Measurements from ENCODE around the gene MTCP1. TPM values are rescaled to one million over a fixed set of nuclear protein-coding genes. Genes with fewer than 3 reads are reported as not detected.

The MTCP1 gene
- total RNA-seq, 1 donor from 2014 or later, result 13.0 TPM

DNA sequence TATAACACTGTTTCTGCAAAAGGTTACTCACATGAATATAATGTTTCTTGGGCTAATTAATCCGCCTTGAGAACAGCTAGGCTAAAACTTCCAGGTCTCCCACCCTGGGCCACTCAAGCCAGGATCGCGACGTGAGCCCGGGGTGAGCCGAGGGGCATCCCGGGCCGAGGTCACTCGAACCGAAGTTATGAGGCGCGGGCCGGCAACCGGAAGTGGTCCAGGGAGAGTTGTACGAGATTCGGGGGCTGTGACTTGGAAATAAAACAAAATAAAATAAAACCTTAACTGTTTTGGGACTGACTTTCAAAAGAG is 317 bp downstream of the MTCP1 start:
- H3K36me3 Mint-ChIP-seq (ENCODE audit: insufficient read depth), result peaks cover 11% of the 10 kb centered on the region
- peak overlapping the region; percentile 79 for H3K4me3 Mint-ChIP-seq (ENCODE audit: low read depth)
- peaks cover 12% of the 10 kb centered on the region for H3K4me1 Mint-ChIP-seq (ENCODE audit: low read depth)
- no peak for DNase-seq (ENCODE audit: low spot score, unreplicated experiment)
- TF ChIP-seq, protein P1, sequence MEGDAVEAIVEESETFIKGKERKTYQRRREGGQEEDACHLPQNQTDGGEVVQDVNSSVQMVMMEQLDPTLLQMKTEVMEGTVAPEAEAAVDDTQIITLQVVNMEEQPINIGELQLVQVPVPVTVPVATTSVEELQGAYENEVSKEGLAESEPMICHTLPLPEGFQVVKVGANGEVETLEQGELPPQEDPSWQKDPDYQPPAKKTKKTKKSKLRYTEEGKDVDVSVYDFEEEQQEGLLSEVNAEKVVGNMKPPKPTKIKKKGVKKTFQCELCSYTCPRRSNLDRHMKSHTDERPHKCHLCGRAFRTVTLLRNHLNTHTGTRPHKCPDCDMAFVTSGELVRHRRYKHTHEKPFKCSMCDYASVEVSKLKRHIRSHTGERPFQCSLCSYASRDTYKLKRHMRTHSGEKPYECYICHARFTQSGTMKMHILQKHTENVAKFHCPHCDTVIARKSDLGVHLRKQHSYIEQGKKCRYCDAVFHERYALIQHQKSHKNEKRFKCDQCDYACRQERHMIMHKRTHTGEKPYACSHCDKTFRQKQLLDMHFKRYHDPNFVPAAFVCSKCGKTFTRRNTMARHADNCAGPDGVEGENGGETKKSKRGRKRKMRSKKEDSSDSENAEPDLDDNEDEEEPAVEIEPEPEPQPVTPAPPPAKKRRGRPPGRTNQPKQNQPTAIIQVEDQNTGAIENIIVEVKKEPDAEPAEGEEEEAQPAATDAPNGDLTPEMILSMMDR (IDR thresholded peaks at IDR 0.05; ENCODE audit: unreplicated experiment), result no peak
- peak overlapping the region; percentile 92 for H3K27ac Mint-ChIP-seq
- no peaks in the 10 kb centered on the region for H3K27me3 Mint-ChIP-seq
- peaks cover 8% of the 10 kb centered on the region for H3K9me3 Mint-ChIP-seq (ENCODE audit: low read depth)

GRCh38 chrX:155070038-155070437 is 898 bp downstream of the MTCP1 start:
- Mint-ChIP-seq H3K36me3 (ENCODE audit: insufficient read depth) (peaks cover 6% of the 10 kb centered on the region), H3K4me3 (ENCODE audit: low read depth) (peak overlapping the region; percentile 79), H3K4me1 (ENCODE audit: low read depth) (peaks cover 14% of the 10 kb centered on the region), H3K9me3 (ENCODE audit: low read depth) (peaks cover 4% of the 10 kb centered on the region), H3K27me3 (no peaks in the 10 kb centered on the region), H3K27ac (peak overlapping the region; percentile 92)
- no peak for DNase-seq (ENCODE audit: low spot score, unreplicated experiment)
- TF ChIP-seq, protein P1 (IDR thresholded peaks at IDR 0.05; ENCODE audit: unreplicated experiment), result no peak

- no peak overlapping the region for H3K27ac Mint-ChIP-seq
- peaks cover 4% of the 10 kb centered on the region for H3K9me3 Mint-ChIP-seq (ENCODE audit: low read depth)
- no peaks in the 10 kb centered on the region for H3K27me3 Mint-ChIP-seq
- TF ChIP-seq, protein P1 (IDR thresholded peaks at IDR 0.05; ENCODE audit: unreplicated experiment), result no peak
- H3K36me3 Mint-ChIP-seq (ENCODE audit: insufficient read depth), result peaks cover 6% of the 10 kb centered on the region
- DNase-seq (ENCODE audit: low spot score, unreplicated experiment), result no peak
- H3K4me3 Mint-ChIP-seq (ENCODE audit: low read depth), result no peak overlapping the region
- H3K4me1 Mint-ChIP-seq (ENCODE audit: low read depth), result peaks cover 15% of the 10 kb centered on the region
These were observed 1.5 kb downstream of the MTCP1 start for GRCh38 chrX:155069414-155069813.

- H3K9me3 Mint-ChIP-seq (ENCODE audit: low read depth), result peaks cover 4% of the 10 kb centered on the region
- no peak for DNase-seq (ENCODE audit: low spot score, unreplicated experiment)
- no peak overlapping the region for H3K27ac Mint-ChIP-seq
- H3K27me3 Mint-ChIP-seq, result no peaks in the 10 kb centered on the region
- H3K4me3 Mint-ChIP-seq (ENCODE audit: low read depth), result no peak overlapping the region
- peaks cover 15% of the 10 kb centered on the region for H3K4me1 Mint-ChIP-seq (ENCODE audit: low read depth)
- H3K36me3 Mint-ChIP-seq (ENCODE audit: insufficient read depth), result peaks cover 5% of the 10 kb centered on the region
- TF ChIP-seq, protein P1 (IDR thresholded peaks at IDR 0.05; ENCODE audit: unreplicated experiment), result no peak
These were observed 2.8 kb downstream of the MTCP1 start for GRCh38 chrX:155068165-155068564.

- Mint-ChIP-seq H3K4me3 (ENCODE audit: low read depth) (no peak overlapping the region), H3K27me3 (no peaks in the 10 kb centered on the region), H3K36me3 (ENCODE audit: insufficient read depth) (no peaks in the 10 kb centered on the region), H3K4me1 (ENCODE audit: low read depth) (peaks cover 7% of the 10 kb centered on the region), H3K27ac (peak overlapping the region; percentile 43), H3K9me3 (ENCODE audit: low read depth) (peaks cover 4% of the 10 kb centered on the region)
- DNase-seq (ENCODE audit: low spot score, unreplicated experiment), result no peak
- TF ChIP-seq, protein P1 (IDR thresholded peaks at IDR 0.05; ENCODE audit: unreplicated experiment), result no peak
These were observed 5.8 kb downstream of the MTCP1 start for GRCh38 chrX:155065035-155065734.
